Choroid plexus epithelial cell (primary cell): Measurements from ENCODE around the gene ULBP3.

ENCODE experiments used
- DNase-seq: peaks from one replicate; pipeline ENCODE4 v3.0.0-alpha.2; 2010; ENCODE audit warnings: low read depth
- H3K4me3 ChIP-seq: 2 replicates; pipeline ENCODE4 v1.5.1; 2011; ENCODE audit warnings: low read depth, mild to moderate bottlenecking, control low read depth, low read length, moderate library complexity
- CTCF ChIP-seq: conservative IDR thresholded peaks from 2 replicates; pipeline ENCODE4 v1.5.1; 2011; ENCODE audit warnings: low read depth, mild to moderate bottlenecking, control low read depth, inconsistent platforms, low read length, moderate library complexity

Gene ULBP3

DNA sequence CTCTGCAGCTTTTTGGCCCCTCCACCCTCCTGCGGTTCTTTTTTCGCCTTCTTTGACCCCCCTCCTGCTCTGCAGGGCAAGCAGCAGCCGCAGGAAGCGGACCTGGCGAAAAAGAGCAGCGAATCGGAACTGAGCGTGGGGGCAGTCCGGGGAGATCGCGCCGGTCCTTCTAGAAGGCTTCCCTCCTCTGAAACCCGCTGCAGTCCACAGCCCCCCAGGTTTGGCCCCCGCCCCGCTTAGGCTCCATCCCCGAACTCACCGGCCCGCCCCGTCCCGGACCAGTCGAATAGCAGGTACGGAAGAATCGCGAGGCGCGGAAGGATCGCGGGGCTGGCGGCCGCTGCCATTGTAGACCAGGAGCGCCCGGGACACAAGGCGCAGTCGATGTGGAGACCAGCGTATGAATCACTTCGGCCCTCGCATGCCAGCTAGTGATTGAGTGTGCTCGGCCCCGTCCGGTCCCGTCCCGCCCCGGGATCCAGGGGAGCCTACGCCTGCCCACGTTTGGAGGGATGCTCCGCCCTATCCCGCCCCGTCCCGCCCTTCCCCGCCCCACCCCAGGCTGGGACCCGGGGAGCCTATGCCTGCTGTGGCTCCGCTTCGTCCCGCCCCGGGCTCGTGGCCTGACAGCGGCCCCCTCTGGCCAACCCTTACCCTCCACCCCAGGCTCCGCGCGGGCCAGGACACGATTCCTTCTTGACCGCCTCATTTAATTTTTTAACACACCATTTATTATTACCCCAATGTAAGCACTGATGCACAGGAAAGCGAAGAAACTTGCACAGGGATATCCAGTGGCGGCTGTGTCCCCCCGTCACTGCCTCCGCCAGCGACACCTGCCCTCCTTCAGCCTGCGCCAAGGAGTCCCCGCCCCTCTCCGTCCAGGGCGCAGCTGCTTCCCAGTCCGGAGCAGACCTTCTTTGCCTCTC lies at the start of gene ULBP3:
Gene ULBP3 (minus strand): TSS at position 402 of the 929 bp plus-strand sequence. CDS start 55 bp downstream, at position 347.
- peak; percentile 89 for DNase-seq
- H3K4me3 ChIP-seq: peak within 1 kb of the TSS; percentile 69
- TF ChIP-seq CTCF: peak; percentile 61

DNA sequence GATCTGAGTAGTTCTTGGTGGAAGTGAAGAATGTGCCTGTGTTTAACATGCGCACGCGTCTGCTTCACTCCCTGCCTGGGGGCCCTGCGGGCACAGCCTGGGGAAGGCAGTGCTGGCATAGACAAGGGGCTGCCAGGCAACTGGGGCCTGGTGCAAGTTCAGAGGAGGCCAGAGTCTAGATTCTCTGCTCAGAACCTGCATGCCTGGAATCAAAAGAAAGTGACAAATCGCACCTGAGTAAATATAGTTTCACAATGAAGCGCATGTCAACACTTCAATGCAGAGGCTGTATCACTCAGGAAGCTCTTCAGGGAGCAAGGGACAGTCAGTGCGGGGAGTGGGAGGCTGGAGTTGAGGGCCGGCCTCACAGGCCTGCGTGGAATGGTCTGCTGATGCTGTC lies 49.7 kb upstream of the ULBP3 start:
- no peak overlapping the region for H3K4me3 ChIP-seq
- no peak for DNase-seq
- TF ChIP-seq CTCF: no peak

- H3K4me3 ChIP-seq: no peak overlapping the region
- no peak for TF ChIP-seq CTCF
- no peak for DNase-seq
Measured at GRCh38 chr6:150118203-150118602, 49.3 kb upstream of the ULBP3 start.

- no peak for TF ChIP-seq CTCF
- no peak for DNase-seq
- H3K4me3 ChIP-seq: no peak overlapping the region
Measured at GRCh38 chr6:150116200-150116800, 47.4 kb upstream of the ULBP3 start.

DNA sequence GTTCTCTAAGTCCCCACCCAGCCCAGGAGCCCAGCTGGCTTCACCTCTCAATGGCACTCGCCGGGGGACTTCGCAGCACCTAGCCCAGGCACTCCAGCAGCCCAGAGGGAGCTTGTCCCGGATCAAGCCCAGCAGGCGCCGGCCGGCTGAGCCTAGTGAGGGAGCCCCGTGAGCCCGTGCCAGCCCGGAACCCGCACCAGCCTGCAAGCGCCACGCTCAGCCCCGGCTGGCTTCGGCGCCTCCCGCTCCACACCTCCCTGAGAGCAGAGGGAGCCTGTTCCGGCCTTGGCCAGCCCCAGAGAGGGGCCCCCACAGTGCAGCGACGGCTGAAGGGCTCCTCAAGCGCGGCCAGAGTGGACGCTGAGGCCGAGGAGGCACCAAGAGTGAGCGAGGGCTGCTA lies 46.8 kb upstream of the ULBP3 start:
- DNase-seq: no peak
- TF ChIP-seq CTCF: no peak
- H3K4me3 ChIP-seq: no peak overlapping the region

- no peak for TF ChIP-seq CTCF
- no peak for DNase-seq
- no peak overlapping the region for H3K4me3 ChIP-seq
Measured at GRCh38 chr6:150112233-150112632, 43.3 kb upstream of the ULBP3 start.
